SU-DHL-6 (cell line): ENCODE results near the gene THBS3.
A peak's percentile ranks its signal among the peaks of the same experiment; 100 is the strongest.

Experiments
- H2AFZ ChIP-seq: fragments of 200-600 bp; sonication (generic); 2 replicates; pipeline ENCODE4 v1.6.1; 2014; ENCODE audit warnings: low read depth, mild to moderate bottlenecking, moderate library complexity, mixed read lengths, antibody characterized with exemption, low read length; ENCODE audit not compliant: severe bottlenecking
- H3F3A ChIP-seq: fragments of 200-600 bp; shearing (Covaris generic); 2 replicates; pipeline ENCODE4 v1.6.0; 2016; ENCODE audit warnings: antibody characterized with exemption, mild to moderate bottlenecking; ENCODE audit not compliant: insufficient read depth
- H3K27ac ChIP-seq: fragments of 200-600 bp; sonication (generic); 2 replicates; pipeline ENCODE4 v1.5.1; 2016; ENCODE audit warnings: low read depth, mild to moderate bottlenecking, low read length, moderate library complexity, mixed read lengths
- H3K27me3 ChIP-seq: fragments of 200-600 bp; sonication (generic), shearing (Covaris generic); 2 replicates; pipeline ENCODE4 v1.6.0; 2014; ENCODE audit warnings: mild to moderate bottlenecking, low read length
- H3K36me3 ChIP-seq: fragments of 200-600 bp; sonication (generic); 2 replicates; pipeline ENCODE4 v1.6.1; 2014; ENCODE audit warnings: mild to moderate bottlenecking, low read length, mixed read lengths
- H3K4me2 ChIP-seq: fragments of 300-600, 200-600 bp; shearing (Covaris generic), sonication (generic); 2 replicates; pipeline ENCODE4 v1.6.0; 2014; ENCODE audit warnings: low read length, low read depth, mild to moderate bottlenecking; ENCODE audit not compliant: poor library complexity, severe bottlenecking
- H3K4me3 ChIP-seq: fragments of 200-600 bp; sonication (generic); 2 replicates; pipeline ENCODE4 v1.5.1; 2014; ENCODE audit warnings: antibody characterized with exemption, low read length, mild to moderate bottlenecking, mixed read lengths; ENCODE audit not compliant: insufficient read depth, poor library complexity, severe bottlenecking
- H3K79me2 ChIP-seq: fragments of 200-600 bp; sonication (generic); 2 replicates; pipeline ENCODE4 v1.6.1; 2014; ENCODE audit warnings: mild to moderate bottlenecking, low read length, moderate library complexity; ENCODE audit not compliant: insufficient read depth
- H3K9ac ChIP-seq: fragments of 200-600 bp; sonication (generic); 2 replicates; pipeline ENCODE4 v1.7.0; 2014; ENCODE audit warnings: mild to moderate bottlenecking, low read length
- H3K9me2 ChIP-seq: fragments of 200-600 bp; sonication (generic); replicated peaks from 2 replicates; pipeline ENCODE4 v1.6.1; 2014; ENCODE audit warnings: low read length; ENCODE audit not compliant: insufficient read depth
- H3K9me3 ChIP-seq: fragments of 200-600 bp; sonication (generic); 2 replicates; pipeline ENCODE4 v1.6.1; 2014; ENCODE audit warnings: low read length, mixed read lengths; ENCODE audit not compliant: insufficient read depth
- H4K20me1 ChIP-seq: fragments of 200-600 bp; sonication (generic); 2 replicates; pipeline ENCODE4 v1.6.1; 2014; ENCODE audit warnings: low read depth, mild to moderate bottlenecking, antibody characterized with exemption, low read length, moderate library complexity, mixed read lengths
- CTCF ChIP-seq: fragments of 200-600 bp; sonication (generic); IDR thresholded peaks from one replicate; pipeline ENCODE4 v1.5.1; 2017; ENCODE audit warnings: antibody characterized with exemption, mild to moderate bottlenecking, low read length, moderate library complexity; ENCODE audit not compliant: insufficient read depth, poor library complexity, severe bottlenecking
- EZH2phosphoT487 ChIP-seq: fragments of 200-600 bp; sonication (generic), shearing (Covaris generic); conservative IDR thresholded peaks from 2 replicates; pipeline ENCODE4 v1.6.1; 2018; ENCODE audit warnings: mild to moderate bottlenecking, antibody characterized with exemption, low read length, moderate library complexity, mixed read lengths

The THBS3 gene

GRCh38 chr1:155207806-155208540, at the start of gene THBS3:
Gene THBS3 (minus strand): TSS chr1:155207897. CDS start chr1:155207876, 21 bp downstream.
- H3K27ac ChIP-seq: peak within 1 kb of the TSS; percentile 32
- no peaks in the 10 kb centered on the region for H3K79me2 ChIP-seq
- no peaks in the 10 kb centered on the region for H4K20me1 ChIP-seq
- H2AFZ ChIP-seq: peak within 1 kb of the TSS; percentile 70
- no peaks in the 10 kb centered on the region for H3K9me2 ChIP-seq
- peak within 1 kb of the TSS; percentile 83 for H3K4me3 ChIP-seq
- no peaks in the 10 kb centered on the region for H3K36me3 ChIP-seq
- no peaks in the 10 kb centered on the region for H3K27me3 ChIP-seq
- peak within 1 kb of the TSS; percentile 95 for H3K4me2 ChIP-seq
- H3K9me3 ChIP-seq: no peaks in the 10 kb centered on the region
- peak within 1 kb of the TSS; percentile 72 for H3K9ac ChIP-seq
- no peak for TF ChIP-seq CTCF
- TF ChIP-seq EZH2phosphoT487: no peak
- H3F3A ChIP-seq: peaks cover 14% of the 10 kb centered on the region

DNA sequence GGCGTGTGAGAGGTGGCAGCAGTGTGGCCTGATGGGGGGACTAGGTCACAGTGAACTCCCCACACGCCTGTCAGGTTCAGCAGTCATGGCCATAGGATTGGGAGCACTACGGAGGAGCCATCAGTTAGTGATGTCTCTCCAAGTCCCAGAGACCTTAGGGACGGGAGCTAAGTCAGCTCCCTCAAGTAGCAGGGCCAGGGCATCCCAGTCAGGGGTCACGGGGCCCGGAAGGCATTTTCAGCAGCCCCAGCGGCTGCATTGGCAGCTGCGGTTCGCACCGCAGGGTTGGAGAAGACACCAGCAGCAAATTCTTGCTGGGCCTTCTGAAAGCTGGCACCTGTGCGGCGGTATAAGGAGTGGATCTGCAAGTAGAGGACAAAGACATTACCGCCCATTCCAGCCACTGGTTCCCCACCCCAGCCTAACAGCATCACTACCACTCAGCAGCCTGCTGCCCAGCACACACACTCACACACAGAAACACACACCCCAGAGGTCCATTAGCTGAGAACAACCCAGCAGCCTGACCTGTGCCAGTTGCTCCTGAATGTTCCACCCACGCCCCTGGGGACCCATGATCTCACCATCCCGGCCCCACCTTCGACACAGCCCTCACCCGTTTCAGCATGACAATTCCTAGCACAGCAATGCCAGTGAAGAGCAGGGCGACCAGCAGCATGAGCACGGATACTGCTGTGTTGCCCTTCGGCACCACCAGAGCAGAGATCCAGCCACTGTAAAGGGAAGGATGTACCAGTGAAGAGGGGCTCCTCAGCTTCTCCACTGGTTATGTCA, 48.6 kb upstream of the THBS3 start:
- Histone ChIP-seq H3K9me2 (no peaks in the 10 kb centered on the region), H4K20me1 (no peaks in the 10 kb centered on the region), H2AFZ (no peak overlapping the region), H3K9ac (no peak overlapping the region), H3K9me3 (no peaks in the 10 kb centered on the region), H3K4me2 (no peak overlapping the region), H3K4me3 (no peak overlapping the region), H3K79me2 (peaks cover 12% of the 10 kb centered on the region), H3F3A (peaks cover 10% of the 10 kb centered on the region; the same call in 1 of the 2 replicates), H3K36me3 (no peaks in the 10 kb centered on the region), H3K27me3 (no peaks in the 10 kb centered on the region), H3K27ac (no peak overlapping the region)
- no peak for TF ChIP-seq EZH2phosphoT487
- no peak for TF ChIP-seq CTCF

- Histone ChIP-seq H3K36me3 (no peaks in the 10 kb centered on the region), H4K20me1 (no peaks in the 10 kb centered on the region), H3K27ac (peak within 1 kb of the TSS; percentile 57), H3F3A (peaks cover 14% of the 10 kb centered on the region; the same call in 1 of the 2 replicates), H3K27me3 (no peaks in the 10 kb centered on the region), H3K9me3 (no peaks in the 10 kb centered on the region), H3K4me2 (peak within 1 kb of the TSS; percentile 51), H3K9ac (peak within 1 kb of the TSS; percentile 76), H3K79me2 (peaks cover 3% of the 10 kb centered on the region; the same call in 1 of the 2 replicates), H2AFZ (peak within 1 kb of the TSS; percentile 44), H3K9me2 (no peaks in the 10 kb centered on the region), H3K4me3 (peak within 1 kb of the TSS; percentile 71)
- TF ChIP-seq EZH2phosphoT487 (no peak), CTCF (no peak)
These were observed 47.7 kb upstream of the THBS3 start, which contains the start of gene ENTREP3 for GRCh38 chr1:155255243-155256007. Gene ENTREP3 (minus strand): TSS chr1:155255483. CDS start chr1:155254877, 606 bp downstream.
